Mucosa of descending colon (tissue), 3 donors: ENCODE measurements around the gene CIDEB. TPM values are rescaled to one million over a fixed set of nuclear protein-coding genes. Genes with fewer than 3 reads are reported as not detected.

Source experiments
- ATAC-seq: fragments of 200-7000 bp; cut with Tn5 transposase; one replicate; pipeline ENCODE4 v1.9.1; 2020; ENCODE audit warnings: mild to moderate bottlenecking, moderate library complexity
- DNase-seq, 3 donors: peaks; one replicate each; pipeline ENCODE4 v3.0.0-alpha.2; 2020
- H3K36me3 ChIP-seq: fragments of 200-600 bp; one replicate; pipeline ENCODE4 v1.8.0; 2021; ENCODE audit warnings: low read depth, mild to moderate bottlenecking
- H3K4me1 ChIP-seq: fragments of 200-600 bp; one replicate; pipeline ENCODE4 v1.8.0; 2021; ENCODE audit warnings: low read depth, mild to moderate bottlenecking
- H3K4me3 ChIP-seq: fragments of 200-600 bp; one replicate; pipeline ENCODE4 v1.8.0; 2021; ENCODE audit warnings: mild to moderate bottlenecking
- H3K9me3 ChIP-seq: fragments of 200-600 bp; one replicate; pipeline ENCODE4 v1.8.0; 2021; ENCODE audit warnings: mild to moderate bottlenecking
- intact Hi-C, 2 donors: fragments of 100-400 bp; cut with DNase I in 1 of 2; cut with micrococcal nuclease in 1 of 2; formaldehyde crosslinking; loops; one replicate each; pipeline versions ENCODE4 v1.11.0 to v1.11.1; 2022; cut with DNase I, micrococcal nuclease
- total RNA-seq, 3 donors: library from RNA; stranded (reverse); fragmentation: NEBNext Ultra II Directional in 2 of 3; extraction: Animal tissue kit (Norgen Biotek cat#: 25700) in 2 of 3; gene quantifications; one replicate each; pipeline versions ENCODE4 v1.2.1 to v1.2.4, GENCODE V29; 2021 to 2023
- TF ChIP-seq, protein P1 (sequence below): fragments of 200-600 bp; IDR thresholded peaks from one replicate; pipeline ENCODE4 v1.8.0; 2022; ENCODE audit warnings: antibody characterized with exemption, mild to moderate bottlenecking
- donor health status: DM: no; HTN: no; CAD: no; lungs with moderate emphysema.
- donor health status: DM: no; HTN: no; CAD: no.
- donor health status: DM: no; HTN: yes; CAD: no.

Gene CIDEB
- total RNA-seq, 3 donors from 2014 or later = 8.5 to 15.8 (median 12.1) TPM

DNA sequence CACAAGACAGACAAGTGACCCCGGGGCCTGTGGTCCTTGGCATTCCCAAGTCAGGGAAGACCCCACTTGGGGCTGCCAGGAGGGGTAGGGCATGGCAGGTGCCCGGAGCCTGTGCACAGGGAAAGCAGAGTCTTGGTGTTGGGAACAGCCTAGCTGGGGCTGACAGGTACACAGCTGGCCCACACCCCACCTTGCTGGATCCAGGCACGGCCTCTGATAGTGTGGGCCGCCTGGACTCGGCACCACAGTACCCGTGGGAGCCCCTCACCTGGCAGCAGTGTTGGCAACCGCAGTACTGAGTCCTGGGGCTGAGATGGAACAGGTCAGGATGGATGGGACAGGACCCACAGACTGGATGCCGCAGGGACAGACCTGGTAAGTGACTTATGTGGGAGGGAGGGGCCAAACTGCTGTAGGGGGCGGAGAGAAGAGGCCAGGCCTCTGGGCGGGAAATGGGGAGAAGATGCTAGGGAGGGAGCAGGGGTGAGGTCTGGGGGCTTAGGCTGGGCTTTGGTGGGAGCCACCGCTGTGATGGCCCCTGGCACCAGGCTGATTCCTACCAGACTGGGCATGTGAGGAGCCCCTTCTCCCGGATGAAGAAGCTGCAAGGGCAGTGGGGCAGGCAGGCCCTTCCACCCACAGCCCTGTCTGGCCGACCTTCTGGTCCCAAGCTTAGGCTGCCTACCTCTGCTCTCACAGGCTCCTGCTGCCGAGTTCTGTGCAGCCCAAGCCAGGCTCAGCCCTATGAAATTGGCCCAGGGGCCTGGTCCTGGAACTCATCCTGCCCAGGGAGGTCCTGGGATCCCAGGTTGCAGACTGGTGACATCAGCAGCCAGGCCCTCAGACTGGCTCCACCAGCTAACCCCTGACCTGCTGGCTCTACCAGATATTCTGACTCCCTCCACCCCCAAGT is 44.7 kb downstream of the CIDEB start, which contains the start of gene TGM1:
TGM1 (minus strand) TSS at position 357 of the 913 bp plus-strand sequence. CDS start 825 bp downstream, outside the sequence.
- ATAC-seq = no peak
- Histone ChIP-seq H3K4me1 (no peaks in the 10 kb centered on the region), H3K4me3 (no peak within 1 kb of the TSS), H3K9me3 (no peaks in the 10 kb centered on the region), H3K36me3 (no peaks in the 10 kb centered on the region)
- TF ChIP-seq, protein P1, sequence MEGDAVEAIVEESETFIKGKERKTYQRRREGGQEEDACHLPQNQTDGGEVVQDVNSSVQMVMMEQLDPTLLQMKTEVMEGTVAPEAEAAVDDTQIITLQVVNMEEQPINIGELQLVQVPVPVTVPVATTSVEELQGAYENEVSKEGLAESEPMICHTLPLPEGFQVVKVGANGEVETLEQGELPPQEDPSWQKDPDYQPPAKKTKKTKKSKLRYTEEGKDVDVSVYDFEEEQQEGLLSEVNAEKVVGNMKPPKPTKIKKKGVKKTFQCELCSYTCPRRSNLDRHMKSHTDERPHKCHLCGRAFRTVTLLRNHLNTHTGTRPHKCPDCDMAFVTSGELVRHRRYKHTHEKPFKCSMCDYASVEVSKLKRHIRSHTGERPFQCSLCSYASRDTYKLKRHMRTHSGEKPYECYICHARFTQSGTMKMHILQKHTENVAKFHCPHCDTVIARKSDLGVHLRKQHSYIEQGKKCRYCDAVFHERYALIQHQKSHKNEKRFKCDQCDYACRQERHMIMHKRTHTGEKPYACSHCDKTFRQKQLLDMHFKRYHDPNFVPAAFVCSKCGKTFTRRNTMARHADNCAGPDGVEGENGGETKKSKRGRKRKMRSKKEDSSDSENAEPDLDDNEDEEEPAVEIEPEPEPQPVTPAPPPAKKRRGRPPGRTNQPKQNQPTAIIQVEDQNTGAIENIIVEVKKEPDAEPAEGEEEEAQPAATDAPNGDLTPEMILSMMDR = no peak
- peak in 1 of 3 donors; percentile 10 for DNase-seq
- intact Hi-C loops = no loop called here

DNA sequence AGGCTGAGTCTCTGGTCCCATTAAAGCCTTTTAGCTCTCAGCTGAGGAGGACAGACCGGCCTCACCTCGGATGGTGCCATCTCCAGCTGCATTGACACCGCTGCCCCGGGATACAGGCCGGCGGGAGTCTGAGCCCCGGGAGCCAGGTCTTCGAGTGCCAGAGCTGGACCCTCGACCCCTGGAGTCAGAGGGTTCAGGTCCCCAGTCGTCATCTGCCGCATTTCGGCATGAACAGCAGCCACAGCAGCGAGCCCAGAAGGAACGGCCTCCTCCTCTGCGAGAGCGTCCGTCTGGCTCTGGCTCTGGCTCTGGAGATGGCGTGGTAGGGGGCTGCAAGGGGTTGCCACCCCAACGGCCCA is 45.8 kb downstream of the CIDEB start:
- DNase-seq = no peak

DNA sequence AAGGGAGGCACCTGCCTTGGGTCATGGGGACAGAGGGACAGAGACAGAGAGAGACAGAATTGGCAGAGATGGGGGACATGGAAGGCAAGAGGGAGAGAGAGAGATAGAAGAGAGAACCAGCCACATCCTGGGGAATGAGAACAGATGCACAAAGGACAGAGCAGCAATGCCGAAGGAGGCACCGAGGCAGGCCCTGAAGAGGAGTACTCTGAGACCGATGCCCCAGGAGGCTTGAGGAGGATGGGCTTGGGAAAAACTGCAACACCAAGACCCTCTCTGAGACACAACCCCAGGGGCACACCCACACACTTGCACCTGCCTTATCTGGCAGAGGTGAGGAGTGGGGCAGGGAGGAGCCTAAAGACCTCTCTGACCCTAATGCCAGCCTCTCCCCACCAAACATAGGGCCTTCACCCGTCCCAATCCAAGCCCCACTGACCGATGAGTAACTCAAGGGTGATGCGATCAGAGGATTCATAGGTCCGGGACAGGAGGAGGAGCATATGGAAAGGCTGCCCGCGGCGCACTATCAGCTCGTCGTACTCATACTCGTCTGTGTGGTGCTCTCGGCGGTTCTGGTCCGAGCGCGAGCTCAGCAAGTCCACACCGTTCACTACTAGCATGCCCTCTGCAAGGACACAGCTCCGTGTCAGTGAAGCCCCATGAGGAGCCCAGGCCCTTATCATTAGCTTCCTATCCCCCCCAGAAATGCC is 46.4 kb downstream of the CIDEB start:
- H3K36me3 ChIP-seq = no peaks in the 10 kb centered on the region
- DNase-seq (peak in 1 of 3 donors; percentile 14), ATAC-seq (no peak)
- H3K4me3 ChIP-seq = no peak overlapping the region
- intact Hi-C loops = no loop called here
- no peaks in the 10 kb centered on the region for H3K9me3 ChIP-seq
- TF ChIP-seq, protein P1 = no peak
- H3K4me1 ChIP-seq = no peaks in the 10 kb centered on the region

More for the DNA sequence above, 45.8 kb downstream of the CIDEB start:
- intact Hi-C loops = no loop called here
- no peak overlapping the region for H3K4me3 ChIP-seq
- no peaks in the 10 kb centered on the region for H3K36me3 ChIP-seq
- TF ChIP-seq, protein P1 = no peak
- no peaks in the 10 kb centered on the region for H3K4me1 ChIP-seq
- no peak for ATAC-seq
- no peaks in the 10 kb centered on the region for H3K9me3 ChIP-seq

DNA sequence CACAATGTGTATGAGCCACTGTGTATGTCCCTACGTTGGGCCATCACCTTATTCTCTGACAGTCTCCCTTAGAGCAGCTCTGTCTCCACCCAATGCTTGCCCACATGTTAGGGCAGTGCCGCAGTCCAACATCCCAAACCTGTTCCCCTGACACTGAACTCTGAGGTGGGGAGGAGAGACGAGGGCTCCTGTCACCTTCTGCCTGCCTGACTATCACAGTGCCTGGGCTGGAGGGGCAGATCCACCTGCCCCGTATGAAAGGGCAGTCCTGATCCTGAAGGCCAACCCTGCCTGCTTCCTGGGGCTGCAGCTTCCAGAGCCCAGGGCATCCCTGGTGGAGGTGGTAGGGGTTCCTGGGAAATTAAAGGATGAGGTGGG is 47.0 kb downstream of the CIDEB start:
- no peaks in the 10 kb centered on the region for H3K9me3 ChIP-seq
- intact Hi-C loops = no loop called here
- no peak overlapping the region for H3K4me3 ChIP-seq
- DNase-seq = peak in 1 of 3 donors; percentile 5
- H3K36me3 ChIP-seq = no peaks in the 10 kb centered on the region
- H3K4me1 ChIP-seq = no peaks in the 10 kb centered on the region
- TF ChIP-seq, protein P1 = no peak
- ATAC-seq = no peak

DNA sequence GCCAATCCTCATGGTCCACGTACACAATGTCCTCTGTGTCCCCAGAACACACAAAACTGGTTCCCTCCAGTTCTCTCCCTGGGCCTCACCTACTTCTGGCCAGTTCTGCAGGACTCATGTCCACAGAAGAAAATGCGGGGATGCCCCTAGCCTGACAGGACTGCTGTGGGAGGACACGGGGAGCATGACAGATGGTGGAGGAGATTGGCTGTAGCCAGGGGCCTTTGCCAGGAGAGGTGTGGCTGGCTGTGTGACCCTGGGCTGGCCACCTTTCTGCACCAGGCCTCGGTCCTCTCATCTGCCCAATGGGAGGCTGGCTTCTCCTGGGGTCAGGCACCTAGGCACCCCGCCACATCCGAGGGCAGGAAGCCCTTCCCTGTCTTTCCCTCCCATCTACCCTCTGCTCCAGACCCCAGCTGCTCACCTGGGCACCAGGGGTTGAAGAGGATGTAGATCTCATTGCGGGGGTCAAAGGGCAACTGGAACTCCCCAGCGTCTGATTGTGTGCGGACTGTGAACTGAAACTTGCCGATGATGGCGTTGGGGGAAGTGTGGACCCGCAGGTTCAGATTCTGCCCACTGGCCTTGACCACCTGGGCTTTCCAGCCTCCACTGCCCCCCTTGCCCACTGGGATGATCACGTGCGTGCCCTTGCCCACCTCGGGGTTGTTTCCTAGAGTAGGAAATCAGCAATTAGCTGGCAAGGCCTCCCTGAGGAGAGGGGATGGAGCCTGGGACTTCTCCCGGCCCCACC is 47.6 kb downstream of the CIDEB start:
- H3K36me3 ChIP-seq = no peaks in the 10 kb centered on the region
- intact Hi-C loops = no loop called here
- TF ChIP-seq, protein P1 = no peak
- ATAC-seq (no peak), DNase-seq (peak in 1 of 3 donors; percentile 7)
- H3K4me1 ChIP-seq = no peaks in the 10 kb centered on the region
- no peak overlapping the region for H3K4me3 ChIP-seq
- H3K9me3 ChIP-seq = no peaks in the 10 kb centered on the region
